ENCODE measurements around the gene XAB2. TPM values are rescaled to one million over a fixed set of nuclear protein-coding genes. Genes with fewer than 3 reads are reported as not detected.

Gene XAB2
- total RNA-seq, 1 donor from 2014 or later: 46.5 TPM

GRCh38 chr19:7672522-7672921 is 43.2 kb upstream of the XAB2 start:
- no peak for DNase-seq (ENCODE audit: extremely low spot score, unreplicated experiment)
- H3K9me3 Mint-ChIP-seq: peaks cover 7% of the 10 kb centered on the region
- no peaks in the 10 kb centered on the region for H3K4me1 Mint-ChIP-seq (ENCODE audit: unreplicated experiment)
- H3K4me3 Mint-ChIP-seq: no peak overlapping the region
- H3K27me3 Mint-ChIP-seq: peaks cover 68% of the 10 kb centered on the region
- TF ChIP-seq CTCF (conservative IDR thresholded peaks at IDR 0.05): no peak
- no peak overlapping the region for H3K27ac Mint-ChIP-seq
- H3K36me3 Mint-ChIP-seq: no peaks in the 10 kb centered on the region

DNA sequence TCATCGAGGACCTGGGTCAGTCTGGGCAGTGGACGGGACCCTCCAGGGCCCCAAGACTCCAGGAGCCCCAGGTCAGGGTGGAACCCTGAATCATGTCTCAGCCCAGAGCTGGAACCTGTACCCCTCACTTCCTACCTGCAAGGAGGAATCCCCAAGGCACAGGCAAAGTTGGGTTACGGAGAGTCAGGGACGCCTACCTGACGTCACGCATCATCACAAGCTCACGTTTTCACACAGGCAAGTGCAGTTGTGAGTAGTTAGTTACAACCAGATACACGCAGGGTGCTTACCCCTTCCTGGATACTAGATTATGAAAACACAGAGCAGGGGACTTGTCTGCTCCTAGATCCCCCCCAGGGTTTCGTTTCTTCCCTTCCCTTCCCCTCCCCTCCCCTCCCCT is 41.4 kb upstream of the XAB2 start:
- Mint-ChIP-seq H3K36me3 (no peaks in the 10 kb centered on the region), H3K9me3 (peaks cover 7% of the 10 kb centered on the region), H3K4me1 (ENCODE audit: unreplicated experiment) (no peaks in the 10 kb centered on the region), H3K27me3 (peaks cover 60% of the 10 kb centered on the region), H3K27ac (no peak overlapping the region), H3K4me3 (peak overlapping the region; percentile 72)
- TF ChIP-seq CTCF (conservative IDR thresholded peaks at IDR 0.05): no peak
- no peak for DNase-seq (ENCODE audit: extremely low spot score, unreplicated experiment)

- Mint-ChIP-seq H3K36me3 (no peaks in the 10 kb centered on the region), H3K27ac (no peak overlapping the region), H3K4me3 (peak overlapping the region; percentile 72), H3K9me3 (peaks cover 7% of the 10 kb centered on the region), H3K27me3 (peaks cover 58% of the 10 kb centered on the region), H3K4me1 (ENCODE audit: unreplicated experiment) (no peaks in the 10 kb centered on the region)
- DNase-seq (ENCODE audit: extremely low spot score, unreplicated experiment): no peak
- no peak for TF ChIP-seq CTCF (conservative IDR thresholded peaks at IDR 0.05)
These were observed 40.9 kb upstream of the XAB2 start for GRCh38 chr19:7670150-7670783.

DNA sequence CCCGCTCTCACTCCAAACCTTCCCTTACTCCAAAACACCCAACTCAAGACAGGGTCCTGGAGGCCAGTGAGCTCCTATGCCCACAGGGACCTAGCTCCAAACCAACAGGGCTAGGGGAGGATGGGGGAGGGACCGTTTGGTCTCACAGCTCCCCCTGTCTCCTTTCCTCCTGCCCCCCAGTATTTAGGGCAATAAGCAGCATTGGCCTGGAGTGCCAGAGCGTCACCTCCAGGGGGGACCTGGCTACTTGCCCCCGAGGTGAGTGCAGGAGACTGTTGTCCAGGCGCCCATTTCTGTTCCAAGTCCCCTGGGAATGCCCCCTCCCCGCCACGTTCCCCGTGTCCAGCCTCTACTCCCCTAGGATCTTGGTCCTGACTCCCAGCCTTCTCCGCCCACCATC is 40.3 kb upstream of the XAB2 start:
- H3K4me1 Mint-ChIP-seq (ENCODE audit: unreplicated experiment): no peaks in the 10 kb centered on the region
- no peak overlapping the region for H3K4me3 Mint-ChIP-seq
- no peak overlapping the region for H3K27ac Mint-ChIP-seq
- H3K27me3 Mint-ChIP-seq: peaks cover 58% of the 10 kb centered on the region
- DNase-seq (ENCODE audit: extremely low spot score, unreplicated experiment): no peak
- TF ChIP-seq CTCF (conservative IDR thresholded peaks at IDR 0.05): no peak
- no peaks in the 10 kb centered on the region for H3K36me3 Mint-ChIP-seq
- peaks cover 7% of the 10 kb centered on the region for H3K9me3 Mint-ChIP-seq

- peaks cover 50% of the 10 kb centered on the region for H3K27me3 Mint-ChIP-seq
- H3K4me1 Mint-ChIP-seq (ENCODE audit: unreplicated experiment): no peaks in the 10 kb centered on the region
- no peaks in the 10 kb centered on the region for H3K36me3 Mint-ChIP-seq
- H3K4me3 Mint-ChIP-seq: no peak within 1 kb of the TSS
- peaks cover under 1% of the 10 kb centered on the region for H3K9me3 Mint-ChIP-seq
- no peak within 1 kb of the TSS for H3K27ac Mint-ChIP-seq
- no peak for DNase-seq (ENCODE audit: extremely low spot score, unreplicated experiment)
- no peak for TF ChIP-seq CTCF (conservative IDR thresholded peaks at IDR 0.05)
These were observed 39.5 kb upstream of the XAB2 start, which contains the start of gene RETN for GRCh38 chr19:7668842-7669241. RETN (plus strand) TSS chr19:7669049; CDS start chr19:7669327, 278 bp downstream.
